ENCODE results near the gene ZNF267.

DNA sequence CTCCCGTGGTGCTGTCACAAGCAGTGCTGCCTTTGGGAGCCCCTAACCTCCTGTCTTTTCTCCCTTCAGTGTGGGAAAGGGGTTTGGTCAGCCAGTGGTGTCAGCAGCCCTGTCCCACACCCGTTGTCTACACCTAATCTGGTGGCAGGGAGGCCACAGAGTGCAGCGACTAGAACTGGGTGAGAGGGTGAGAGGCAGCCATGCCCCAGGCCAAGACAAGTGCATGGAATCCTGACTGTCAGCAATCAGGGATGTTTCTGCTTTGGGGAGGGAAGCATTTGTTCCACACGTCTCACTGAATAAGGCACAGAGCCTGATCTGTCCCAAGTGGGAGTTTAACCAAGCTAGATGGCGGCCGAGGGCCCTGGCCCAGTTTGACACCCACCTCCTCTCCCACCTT is 1.4 kb upstream of the ZNF267 start:
- TF ChIP-seq YY1 (IDR thresholded peaks at IDR 0.05; ENCODE audit: insufficient read depth, insufficient read length) (no peak), SUZ12 (IDR thresholded peaks at IDR 0.05; ENCODE audit: extremely low read depth, insufficient read depth, insufficient read length) (no peak), ZNF274 (IDR thresholded peaks at IDR 0.05; ENCODE audit: low read depth, low read length) (no peak)
